Endothelial cell of umbilical vein (primary cell): ENCODE results near the gene STK11IP.

Source experiments
- CTCF ChIP-seq, 2 donors: IDR thresholded peaks; 1 replicate in 1 of 2; 2 replicates in 1 of 2; pipeline ENCODE4 v1.5.1; 2011; ENCODE audit warnings: low read length in 2 of 2, mild to moderate bottlenecking in 2 of 2, moderate library complexity in 2 of 2, control low read depth in 1 of 2, inconsistent platforms in 1 of 2, low read depth in 1 of 2; ENCODE audit not compliant: insufficient read depth in 1 of 2; ENCODE audit errors: extremely low read depth in 1 of 2
- MAX ChIP-seq: IDR thresholded peaks from 2 replicates; pipeline ENCODE4 v1.6.1; 2011; ENCODE audit not compliant: insufficient read depth, insufficient read length

- TF ChIP-seq CTCF (IDR thresholded peaks at IDR 0.05; ENCODE audit: extremely low read depth in 1 of 2, insufficient read depth in 1 of 2, low read depth in 1 of 2, low read length in 2 of 2) (no peak), MAX (no peak)
Observed at GRCh38 chr2:219638217-219638947, 40.7 kb downstream of the STK11IP start.
